ENCODE results near the gene TDRD9. TPM values are rescaled to one million over a fixed set of nuclear protein-coding genes. Genes with fewer than 3 reads are reported as not detected.
A peak's percentile ranks its signal among the peaks of the same experiment; 100 is the strongest.

TDRD9 gene
- total and polyA plus RNA-seq, 8 donors, result 0.63 to 9.1 (median 2.2) TPM

- Histone ChIP-seq H3K27me3 (no peaks in the 10 kb centered on the region), H3K27ac (no peak overlapping the region), H3K9me3 (no peaks in the 10 kb centered on the region), H3K4me3 (no peak overlapping the region), H3K4me1 (no peaks in the 10 kb centered on the region), H3K36me3 (peaks cover 0 to 13% of the 10 kb centered on the region in 2 donors)
- DNase-seq (no peak), ATAC-seq (no peak)
- no peak for TF ChIP-seq CTCF (IDR thresholded peaks at IDR 0.05)
- intact Hi-C loops (cut with DNase I), result no loop called here
Observed at GRCh38 chr14:104007121-104007520, 78.9 kb downstream of the TDRD9 start.

GRCh38 chr14:104009297-104009696 lies 81.0 kb downstream of the TDRD9 start:
- TF ChIP-seq CTCF (IDR thresholded peaks at IDR 0.05), result no peak
- intact Hi-C loops (cut with DNase I), result no loop called here
- Histone ChIP-seq H3K4me1 (no peaks in the 10 kb centered on the region), H3K4me3 (no peak overlapping the region), H3K27ac (no peak overlapping the region), H3K36me3 (peaks cover 0 to 13% of the 10 kb centered on the region in 2 donors), H3K27me3 (no peaks in the 10 kb centered on the region), H3K9me3 (no peaks in the 10 kb centered on the region)
- DNase-seq (no peak), ATAC-seq (no peak)

GRCh38 chr14:104011824-104012517 lies 83.7 kb downstream of the TDRD9 start:
- ATAC-seq, result peak; percentile 93

GRCh38 chr14:104014764-104015163 lies 86.5 kb downstream of the TDRD9 start:
- intact Hi-C loops (cut with DNase I), result no loop called here
- no peak overlapping the region for H3K27ac ChIP-seq
- TF ChIP-seq CTCF (IDR thresholded peaks at IDR 0.05), result no peak
- no peaks in the 10 kb centered on the region for H3K36me3 ChIP-seq
- no peak for DNase-seq
- no peak for ATAC-seq
- no peak overlapping the region for H3K4me3 ChIP-seq
- H3K27me3 ChIP-seq, result no peaks in the 10 kb centered on the region
- no peaks in the 10 kb centered on the region for H3K9me3 ChIP-seq
- H3K4me1 ChIP-seq, result no peaks in the 10 kb centered on the region

More at GRCh38 chr14:104011824-104012517, 83.7 kb downstream of the TDRD9 start:
- Histone ChIP-seq H3K36me3 (peaks cover 0 to 4% of the 10 kb centered on the region in 2 donors), H3K4me1 (no peaks in the 10 kb centered on the region), H3K4me3 (no peak overlapping the region), H3K9me3 (no peaks in the 10 kb centered on the region), H3K27ac (no peak overlapping the region), H3K27me3 (no peaks in the 10 kb centered on the region)
- no peak for TF ChIP-seq CTCF (IDR thresholded peaks at IDR 0.05)
- peak in 1 of 4 donors; percentile 43 for DNase-seq
- intact Hi-C loops (cut with DNase I), result no loop called here

GRCh38 chr14:104016873-104017650 lies 88.8 kb downstream of the TDRD9 start:
- TF ChIP-seq CTCF (IDR thresholded peaks at IDR 0.05), result no peak
- peak; percentile 54 for ATAC-seq
- intact Hi-C loops (cut with DNase I), result no loop called here

More at GRCh38 chr14:104016873-104017650, 88.8 kb downstream of the TDRD9 start:
- no peaks in the 10 kb centered on the region for H3K9me3 ChIP-seq
- no peak for DNase-seq
- H3K4me3 ChIP-seq, result no peak overlapping the region
- H3K27ac ChIP-seq, result no peak overlapping the region
- H3K4me1 ChIP-seq, result no peaks in the 10 kb centered on the region
- no peaks in the 10 kb centered on the region for H3K36me3 ChIP-seq
- H3K27me3 ChIP-seq, result no peaks in the 10 kb centered on the region
